H1 (cell line): ENCODE results near the gene NRTN. TPM values are rescaled to one million over a fixed set of nuclear protein-coding genes. Genes with fewer than 3 reads are reported as not detected.

ENCODE experiments used
- FOSL1 ChIP-seq: IDR thresholded peaks from 2 replicates; pipeline ENCODE4 v1.6.1; 2011; ENCODE audit warnings: mild to moderate bottlenecking, low read depth, low read length, moderate library complexity; ENCODE audit not compliant: insufficient read depth
- polyA plus RNA-seq, 7 experiments: library from polyadenylated mRNA; depleted of rRNA in 3 of 7; stranded (reverse) in 5 of 7; unstranded in 2 of 7; fragments of >200 nt in 5 of 7; fragments of 200-250 nt in 2 of 7; gene quantifications; 1 replicate in 5 of 7; 2 replicates in 1 of 7; 4 replicates in 1 of 7; pipeline versions ENCODE4 v1.2.1 to v1.2.3, GENCODE V29; 2011 to 2013; ENCODE audit warnings: missing spikeins in 2 of 7, mixed read lengths in 2 of 7
- total RNA-seq: library from RNA; stranded (reverse); fragmentation: NEBNext Ultra II Directional; extraction: Animal tissue kit (Norgen Biotek cat#: 25700); gene quantifications from 2 replicates; pipeline ENCODE4 v1.2.1, GENCODE V29; 2021

Gene NRTN
- total and polyA plus RNA-seq, 2 of the 8 experiments (the other 6 are each of a cell fraction or from before 2014, with no cell fraction given), result 3.9 to 5.3 TPM

- TF ChIP-seq FOSL1, result no peak
These were observed 3.4 kb downstream of the NRTN start (continued) for GRCh38 chr19:5808120-5808816.
